ENCODE results near the gene RESP18.

The RESP18 gene

GRCh38 chr2:219332542-219332941 is at the start of gene RESP18:
Gene RESP18, minus strand, starts transcription at chr2:219332744.
- no peak for DNase-seq (ENCODE audit: low read depth)

GRCh38 chr2:219381448-219381847 is 48.9 kb upstream of the RESP18 start:
- DNase-seq (ENCODE audit: low read depth), result no peak

- no peak for DNase-seq (ENCODE audit: low read depth)
Measured at GRCh38 chr2:219380926-219381325, 48.4 kb upstream of the RESP18 start.

GRCh38 chr2:219378163-219378851 is 45.8 kb upstream of the RESP18 start:
- no peak for DNase-seq (ENCODE audit: low read depth)

DNA sequence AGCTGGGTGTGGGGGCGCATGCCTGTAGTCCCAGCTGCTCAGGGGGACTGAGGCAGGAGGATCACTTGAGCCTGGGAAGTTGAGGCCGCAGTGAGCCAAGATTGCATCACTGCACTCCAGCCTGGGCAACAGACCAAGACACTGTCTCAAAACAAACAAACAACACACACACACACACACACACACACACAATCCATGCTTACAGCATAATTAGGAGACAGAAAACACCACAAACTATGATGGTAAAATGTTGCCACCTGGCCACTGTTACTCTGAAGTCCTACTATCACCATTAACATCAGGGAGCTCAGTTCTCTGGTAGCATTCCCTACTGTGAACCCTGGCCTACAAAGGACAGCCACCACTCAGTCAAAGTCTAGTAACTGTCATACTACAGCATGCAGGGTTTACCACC is 36.9 kb upstream of the RESP18 start:
- DNase-seq (ENCODE audit: low read depth), result peak; percentile 63

- peak; percentile 66 for DNase-seq (ENCODE audit: low read depth)
Measured at GRCh38 chr2:219368690-219369191, 36.2 kb upstream of the RESP18 start.

GRCh38 chr2:219362524-219363164 is 30.1 kb upstream of the RESP18 start:
- peak; percentile 94 for DNase-seq (ENCODE audit: low read depth)

- no peak for DNase-seq (ENCODE audit: low read depth)
Measured at GRCh38 chr2:219362072-219362471, 29.5 kb upstream of the RESP18 start.

GRCh38 chr2:219358170-219359075 is 25.9 kb upstream of the RESP18 start:
- DNase-seq (ENCODE audit: low read depth), result no peak

GRCh38 chr2:219356834-219357233 is 24.3 kb upstream of the RESP18 start:
- DNase-seq (ENCODE audit: low read depth), result no peak

GRCh38 chr2:219354582-219354981 is 22.0 kb upstream of the RESP18 start:
- DNase-seq (ENCODE audit: low read depth), result no peak

GRCh38 chr2:219353129-219353528 is 20.6 kb upstream of the RESP18 start:
- no peak for DNase-seq (ENCODE audit: low read depth)

GRCh38 chr2:219352448-219353023 is 20.0 kb upstream of the RESP18 start:
- DNase-seq (ENCODE audit: low read depth), result peak; percentile 33

- DNase-seq (ENCODE audit: low read depth), result peak; percentile 20
Measured at GRCh38 chr2:219350710-219351221, 18.2 kb upstream of the RESP18 start.

GRCh38 chr2:219350215-219350614 is 17.7 kb upstream of the RESP18 start:
- DNase-seq (ENCODE audit: low read depth), result no peak

DNA sequence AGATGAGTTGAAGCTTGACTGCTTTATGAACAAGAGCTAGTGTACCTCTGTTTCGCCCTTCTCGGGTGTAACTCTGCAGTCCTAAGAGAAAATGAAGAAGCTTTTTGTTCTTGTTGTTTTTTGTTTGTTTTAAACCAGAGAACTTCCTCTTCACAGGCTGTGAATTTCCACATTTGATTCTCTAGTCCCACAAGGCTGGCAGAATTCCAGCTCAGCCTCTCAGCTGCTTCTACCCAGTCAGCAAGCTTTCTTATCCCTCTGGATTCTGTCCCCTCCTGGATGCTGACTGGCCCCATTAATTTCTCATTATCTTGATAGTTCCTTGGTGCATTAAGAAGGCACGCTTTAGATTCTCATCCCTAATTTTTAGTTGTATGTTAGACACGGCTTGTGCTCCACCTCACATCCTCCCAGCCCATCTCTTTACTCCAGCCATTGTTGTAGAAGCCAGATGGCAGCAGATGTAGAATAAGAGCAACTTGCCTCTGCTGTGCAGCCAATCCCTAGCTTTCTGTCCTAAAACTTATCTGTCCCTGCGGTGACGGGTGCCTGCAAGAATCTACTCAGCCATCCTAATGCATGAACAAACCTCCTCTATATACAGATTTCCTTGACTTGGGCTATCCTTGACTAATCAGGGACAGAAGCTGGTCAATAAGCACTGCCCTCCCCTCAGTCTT is 12.3 kb upstream of the RESP18 start:
- DNase-seq (ENCODE audit: low read depth), result no peak

DNA sequence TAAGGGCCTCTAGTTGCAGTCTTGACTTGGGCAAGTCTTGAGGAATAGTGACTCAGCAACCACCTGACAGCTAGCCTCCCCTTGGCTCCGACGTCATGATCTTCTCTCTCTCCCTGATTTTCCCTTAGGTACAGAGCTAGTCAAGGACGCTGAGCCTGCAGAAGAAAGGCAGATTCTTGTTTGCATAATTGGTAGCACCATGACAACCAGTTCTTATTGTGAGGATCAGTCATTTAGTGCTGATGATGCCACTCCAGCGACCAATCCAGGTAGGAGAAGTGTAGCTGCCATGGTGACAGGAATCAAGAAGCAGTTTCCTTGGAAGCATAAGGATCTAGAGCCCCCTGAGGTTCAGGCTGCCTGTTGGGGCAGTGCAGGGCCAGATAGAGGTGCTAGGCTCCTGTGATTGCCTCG is 2.8 kb upstream of the RESP18 start:
- no peak for DNase-seq (ENCODE audit: low read depth)

- DNase-seq (ENCODE audit: low read depth), result no peak
Measured at GRCh38 chr2:219334076-219334475, 1.5 kb upstream of the RESP18 start.

DNA sequence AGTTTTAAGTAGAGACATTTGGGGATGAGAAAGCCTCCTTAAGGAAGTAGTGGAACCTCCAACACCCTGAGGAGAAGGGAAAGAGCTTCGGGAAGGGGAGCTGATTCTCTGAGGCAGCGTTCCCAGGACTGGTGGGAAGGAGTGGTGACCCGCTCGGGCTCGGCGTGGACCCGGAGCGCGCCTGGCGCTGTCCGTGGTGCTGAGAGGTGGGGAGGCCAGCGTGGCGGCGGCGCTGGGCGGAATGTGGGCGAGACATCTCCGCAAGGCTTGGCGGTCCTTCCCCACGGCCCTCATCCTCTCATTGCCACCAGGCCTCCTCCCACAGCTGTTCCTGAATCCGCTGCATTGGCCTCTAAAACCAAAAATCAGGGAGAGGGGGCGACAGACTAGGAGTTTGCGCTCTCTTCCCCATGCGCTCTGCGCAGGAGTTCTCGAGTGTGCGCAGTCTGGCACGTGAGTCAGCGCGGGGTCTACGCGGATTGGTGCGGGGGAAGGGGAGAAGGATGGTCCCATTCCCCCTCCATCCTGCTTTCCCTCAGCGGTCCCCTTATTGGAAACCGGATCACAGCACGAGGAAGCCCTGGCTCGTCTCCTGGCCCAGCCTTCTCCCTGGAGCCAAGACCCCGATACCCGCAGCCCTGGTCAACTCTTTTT is 857 bp downstream of the RESP18 start:
- no peak for DNase-seq (ENCODE audit: low read depth)

DNA sequence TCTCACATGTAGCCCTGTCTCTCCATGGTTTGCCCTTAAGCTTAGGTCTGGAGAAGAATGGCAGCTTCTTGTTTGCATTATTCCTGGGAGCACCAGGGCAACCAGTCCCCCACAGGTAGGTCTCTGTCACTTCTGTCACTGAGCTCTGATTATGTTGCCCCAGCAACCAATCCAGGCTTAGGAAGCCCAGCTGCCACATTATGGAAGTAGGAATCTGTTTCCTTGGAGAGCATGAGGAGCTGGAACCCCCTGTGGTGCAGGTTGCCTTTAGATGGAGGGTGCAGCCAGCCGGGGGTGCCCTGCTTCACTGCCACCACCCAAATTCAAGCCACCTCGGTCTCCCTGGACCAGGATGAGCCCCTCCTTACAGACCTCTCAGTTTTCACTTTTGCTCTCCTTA is 4.8 kb downstream of the RESP18 start:
- DNase-seq (ENCODE audit: low read depth), result no peak
